ENCODE measurements around the gene MET. TPM values are rescaled to one million over a fixed set of nuclear protein-coding genes. Genes with fewer than 3 reads are reported as not detected.

MET gene
- total RNA-seq, 1 experiment from 2014 or later, result 5.0 TPM

- H2BK12ac ChIP-seq (ENCODE audit: insufficient read length, low read depth, low read length), result no peak overlapping the region
- peaks cover 18% of the 10 kb centered on the region for H3K27me3 Mint-ChIP-seq (ENCODE audit: low read depth)
- H3K14ac ChIP-seq (ENCODE audit: insufficient read depth, low read length), result no peak overlapping the region
- H2AFZ ChIP-seq (ENCODE audit: low read length), result no peak overlapping the region
- no peak overlapping the region for H3K27ac ChIP-seq (ENCODE audit: insufficient read length, low read depth, low read length)
- no peak overlapping the region for H3T11ph ChIP-seq (ENCODE audit: low read length)
- no peak overlapping the region for H4K91ac ChIP-seq (ENCODE audit: insufficient read length, low read depth, low read length)
- no peak overlapping the region for H3K56ac ChIP-seq (ENCODE audit: insufficient read length, low read depth, low read length)
- H4K8ac ChIP-seq (replicated peaks; ENCODE audit: insufficient read length, low read depth, low read length), result no peak overlapping the region
- no peaks in the 10 kb centered on the region for H3K79me2 ChIP-seq (ENCODE audit: insufficient read depth, low read length)
- H3K23me2 ChIP-seq (ENCODE audit: insufficient read length, low read depth, low read length, poor library complexity, severe bottlenecking), result no peaks in the 10 kb centered on the region
- H4K20me1 ChIP-seq (ENCODE audit: control insufficient read depth, insufficient read depth, insufficient read length), result no peaks in the 10 kb centered on the region
- no peaks in the 10 kb centered on the region for H3K9me3 ChIP-seq (ENCODE audit: control insufficient read depth, low read depth, low read length)
- no peaks in the 10 kb centered on the region for H3K9me3 Mint-ChIP-seq
- H3K79me1 ChIP-seq (ENCODE audit: insufficient read depth, low read depth, low read length, poor library complexity, severe bottlenecking), result no peaks in the 10 kb centered on the region
- H2BK5ac ChIP-seq (ENCODE audit: insufficient read length, low read length), result no peak overlapping the region
- H4K5ac ChIP-seq (ENCODE audit: insufficient read length, low read depth, low read length), result no peak overlapping the region
- H3K4me1 ChIP-seq (ENCODE audit: insufficient read depth, low read length), result peaks cover 6% of the 10 kb centered on the region; the same call in 1 of the 2 replicates
- peaks cover 29 to 30% of the 10 kb centered on the region in 2 experiments for H3K4me1 Mint-ChIP-seq
- H3K27me3 ChIP-seq (ENCODE audit: insufficient read depth, low read length), result no peaks in the 10 kb centered on the region
- no peak overlapping the region for H3K18ac ChIP-seq (ENCODE audit: insufficient read length, low read depth, low read length)
- no peak overlapping the region for H3K4me2 ChIP-seq (ENCODE audit: insufficient read depth, insufficient read length, low read length)
- no peak overlapping the region for H3K23ac ChIP-seq (ENCODE audit: insufficient read length, low read depth, low read length)
- no peak overlapping the region for H2BK20ac ChIP-seq (ENCODE audit: low read depth, low read length, poor library complexity, severe bottlenecking)
- H3K4ac ChIP-seq (ENCODE audit: low read depth, low read length), result no peak overlapping the region
- no peak for TF ChIP-seq CTCF (conservative IDR thresholded peaks at IDR 0.05)
- H3K36me3 Mint-ChIP-seq (ENCODE audit: insufficient read depth in 1 of 3, low read depth in 3 of 3), result no peaks in the 10 kb centered on the region
- no peak overlapping the region for H2BK15ac ChIP-seq (ENCODE audit: low read depth, low read length)
- no peak overlapping the region for H3K4me3 Mint-ChIP-seq
- H3K9ac ChIP-seq (ENCODE audit: extremely low read depth, insufficient read length, low read length), result no peak overlapping the region
- no CpG with 5 or more reads among the region's 4 CpGs for WGBS (ENCODE audit: extremely low coverage, insufficient read length, low lambda C conversion rate)
- H2BK120ac ChIP-seq (ENCODE audit: low read depth, low read length, poor library complexity, severe bottlenecking), result no peak overlapping the region
- H3K27ac Mint-ChIP-seq, result no peak overlapping the region
- no peak for DNase-seq
- no peak overlapping the region for H2AK5ac ChIP-seq (ENCODE audit: insufficient read length, low read length)
These were observed 107.2 kb downstream of the MET start for GRCh38 chr7:116779216-116779615.

Data from H9 (cell line).